GM12878 (cell line): ENCODE measurements around the gene PPIP5K1. TPM values are rescaled to one million over a fixed set of nuclear protein-coding genes. Genes with fewer than 3 reads are reported as not detected.

Experiments used
- FOS ChIP-seq: IDR thresholded peaks from 3 replicates; pipeline ENCODE4 v1.6.1; 2011; ENCODE audit warnings: borderline replicate concordance; ENCODE audit not compliant: insufficient read length; ENCODE audit errors: extremely low read depth
- SMARCA5 ChIP-seq: fragments of 450-650 bp; IDR thresholded peaks from 2 replicates; pipeline ENCODE4 v1.6.1; 2017; ENCODE audit warnings: mild to moderate bottlenecking
- TCF12 ChIP-seq: IDR thresholded peaks from 2 replicates; pipeline ENCODE4 v1.6.1; 2011; ENCODE audit warnings: low read depth, mild to moderate bottlenecking, low read length
- polyA plus RNA-seq, 11 experiments: library from polyadenylated mRNA; depleted of rRNA in 4 of 11; unstranded in 6 of 11; stranded (reverse) in 5 of 11; fragments of >200 nt; fragmentation: Nextera tagmentation in 4 of 11; fragmentation: Illumina TruSeq in 1 of 11; extraction: Ambion mirVana in 4 of 11; extraction: Trizol in 1 of 11; gene quantifications; 1 replicate in 1 of 11; 2 replicates in 10 of 11; pipeline versions ENCODE4 v1.2.1 to v1.2.3, GENCODE V29; 2011 to 2016; ENCODE audit warnings: inconsistent platforms in 2 of 11, missing spikeins in 2 of 11, low read depth in 1 of 11
- total RNA-seq, 4 experiments: library from RNA; depleted of rRNA in 3 of 4; stranded (reverse); fragments of >200 nt in 3 of 4; fragmentation: Illumina TruSeq in 1 of 4; extraction: Trizol in 1 of 4; gene quantifications; 2 replicates each; pipeline versions ENCODE4 v1.2.1 to v1.2.3, GENCODE V29; 2013 to 2021
- TF ChIP-seq, protein P1 (sequence below): fragments of 450-650 bp; IDR thresholded peaks from 2 replicates; pipeline ENCODE4 v1.6.1; 2016; ENCODE audit warnings: mild to moderate bottlenecking
- TF ChIP-seq, protein P2 (sequence below): fragments of 450-650 bp; IDR thresholded peaks from 2 replicates; pipeline ENCODE4 v1.6.1; 2018; ENCODE audit warnings: borderline replicate concordance, mild to moderate bottlenecking; ENCODE audit not compliant: partially characterized antibody
- TF ChIP-seq, protein P3 (sequence below): IDR thresholded peaks from 2 replicates; pipeline ENCODE4 v1.6.1; 2012; ENCODE audit warnings: improper control_type of control experiment, low read depth, low read length; ENCODE audit not compliant: insufficient replicate concordance

PPIP5K1 gene
- total and polyA plus RNA-seq, 10 of the 15 experiments (the other 5 are each of a cell fraction or from before 2014, with no cell fraction given), result 2.5 to 54.4 (median 19.4) TPM

DNA sequence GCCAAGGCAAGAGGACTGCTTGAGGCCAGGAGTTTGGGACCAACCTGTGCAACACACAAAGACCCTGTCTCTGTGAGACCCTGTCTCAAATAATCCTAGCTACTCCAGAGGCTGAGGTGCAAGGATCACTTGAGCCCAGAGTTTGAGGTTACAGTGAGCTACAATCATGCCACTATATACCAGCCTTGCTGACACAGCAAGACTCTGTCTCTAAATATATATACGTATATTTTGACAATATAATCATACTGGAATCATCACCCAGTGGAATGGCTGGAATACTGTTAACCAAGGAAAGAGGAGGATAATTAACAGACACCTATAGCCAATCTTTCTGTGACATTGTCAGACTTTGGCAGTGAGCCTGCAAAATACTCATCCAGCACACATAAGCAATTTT, 81.6 kb downstream of the PPIP5K1 start (continued):
- TF ChIP-seq, protein P1, sequence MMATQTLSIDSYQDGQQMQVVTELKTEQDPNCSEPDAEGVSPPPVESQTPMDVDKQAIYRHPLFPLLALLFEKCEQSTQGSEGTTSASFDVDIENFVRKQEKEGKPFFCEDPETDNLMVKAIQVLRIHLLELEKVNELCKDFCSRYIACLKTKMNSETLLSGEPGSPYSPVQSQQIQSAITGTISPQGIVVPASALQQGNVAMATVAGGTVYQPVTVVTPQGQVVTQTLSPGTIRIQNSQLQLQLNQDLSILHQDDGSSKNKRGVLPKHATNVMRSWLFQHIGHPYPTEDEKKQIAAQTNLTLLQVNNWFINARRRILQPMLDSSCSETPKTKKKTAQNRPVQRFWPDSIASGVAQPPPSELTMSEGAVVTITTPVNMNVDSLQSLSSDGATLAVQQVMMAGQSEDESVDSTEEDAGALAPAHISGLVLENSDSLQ, result no peak
- TF ChIP-seq TCF12 (no peak), SMARCA5 (no peak), FOS (no peak)
- TF ChIP-seq, protein P2, sequence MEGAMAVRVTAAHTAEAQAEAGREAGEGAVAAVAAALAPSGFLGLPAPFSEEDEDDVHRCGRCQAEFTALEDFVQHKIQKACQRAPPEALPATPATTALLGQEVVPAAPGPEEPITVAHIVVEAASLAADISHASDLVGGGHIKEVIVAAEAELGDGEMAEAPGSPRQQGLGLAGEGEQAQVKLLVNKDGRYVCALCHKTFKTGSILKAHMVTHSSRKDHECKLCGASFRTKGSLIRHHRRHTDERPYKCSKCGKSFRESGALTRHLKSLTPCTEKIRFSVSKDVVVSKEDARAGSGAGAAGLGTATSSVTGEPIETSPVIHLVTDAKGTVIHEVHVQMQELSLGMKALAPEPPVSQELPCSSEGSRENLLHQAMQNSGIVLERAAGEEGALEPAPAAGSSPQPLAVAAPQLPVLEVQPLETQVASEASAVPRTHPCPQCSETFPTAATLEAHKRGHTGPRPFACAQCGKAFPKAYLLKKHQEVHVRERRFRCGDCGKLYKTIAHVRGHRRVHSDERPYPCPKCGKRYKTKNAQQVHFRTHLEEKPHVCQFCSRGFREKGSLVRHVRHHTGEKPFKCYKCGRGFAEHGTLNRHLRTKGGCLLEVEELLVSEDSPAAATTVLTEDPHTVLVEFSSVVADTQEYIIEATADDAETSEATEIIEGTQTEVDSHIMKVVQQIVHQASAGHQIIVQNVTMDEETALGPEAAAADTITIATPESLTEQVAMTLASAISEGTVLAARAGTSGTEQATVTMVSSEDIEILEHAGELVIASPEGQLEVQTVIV, result no peak
- TF ChIP-seq, protein P3, sequence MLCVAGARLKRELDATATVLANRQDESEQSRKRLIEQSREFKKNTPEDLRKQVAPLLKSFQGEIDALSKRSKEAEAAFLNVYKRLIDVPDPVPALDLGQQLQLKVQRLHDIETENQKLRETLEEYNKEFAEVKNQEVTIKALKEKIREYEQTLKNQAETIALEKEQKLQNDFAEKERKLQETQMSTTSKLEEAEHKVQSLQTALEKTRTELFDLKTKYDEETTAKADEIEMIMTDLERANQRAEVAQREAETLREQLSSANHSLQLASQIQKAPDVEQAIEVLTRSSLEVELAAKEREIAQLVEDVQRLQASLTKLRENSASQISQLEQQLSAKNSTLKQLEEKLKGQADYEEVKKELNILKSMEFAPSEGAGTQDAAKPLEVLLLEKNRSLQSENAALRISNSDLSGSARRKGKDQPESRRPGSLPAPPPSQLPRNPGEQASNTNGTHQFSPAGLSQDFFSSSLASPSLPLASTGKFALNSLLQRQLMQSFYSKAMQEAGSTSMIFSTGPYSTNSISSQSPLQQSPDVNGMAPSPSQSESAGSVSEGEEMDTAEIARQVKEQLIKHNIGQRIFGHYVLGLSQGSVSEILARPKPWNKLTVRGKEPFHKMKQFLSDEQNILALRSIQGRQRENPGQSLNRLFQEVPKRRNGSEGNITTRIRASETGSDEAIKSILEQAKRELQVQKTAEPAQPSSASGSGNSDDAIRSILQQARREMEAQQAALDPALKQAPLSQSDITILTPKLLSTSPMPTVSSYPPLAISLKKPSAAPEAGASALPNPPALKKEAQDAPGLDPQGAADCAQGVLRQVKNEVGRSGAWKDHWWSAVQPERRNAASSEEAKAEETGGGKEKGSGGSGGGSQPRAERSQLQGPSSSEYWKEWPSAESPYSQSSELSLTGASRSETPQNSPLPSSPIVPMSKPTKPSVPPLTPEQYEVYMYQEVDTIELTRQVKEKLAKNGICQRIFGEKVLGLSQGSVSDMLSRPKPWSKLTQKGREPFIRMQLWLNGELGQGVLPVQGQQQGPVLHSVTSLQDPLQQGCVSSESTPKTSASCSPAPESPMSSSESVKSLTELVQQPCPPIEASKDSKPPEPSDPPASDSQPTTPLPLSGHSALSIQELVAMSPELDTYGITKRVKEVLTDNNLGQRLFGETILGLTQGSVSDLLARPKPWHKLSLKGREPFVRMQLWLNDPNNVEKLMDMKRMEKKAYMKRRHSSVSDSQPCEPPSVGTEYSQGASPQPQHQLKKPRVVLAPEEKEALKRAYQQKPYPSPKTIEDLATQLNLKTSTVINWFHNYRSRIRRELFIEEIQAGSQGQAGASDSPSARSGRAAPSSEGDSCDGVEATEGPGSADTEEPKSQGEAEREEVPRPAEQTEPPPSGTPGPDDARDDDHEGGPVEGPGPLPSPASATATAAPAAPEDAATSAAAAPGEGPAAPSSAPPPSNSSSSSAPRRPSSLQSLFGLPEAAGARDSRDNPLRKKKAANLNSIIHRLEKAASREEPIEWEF, result no peak
